ENCODE measurements around the gene CPZ. TPM values are rescaled to one million over a fixed set of nuclear protein-coding genes. Genes with fewer than 3 reads are reported as not detected.

Gene CPZ
- total and polyA plus RNA-seq, 8 donors: 0.09 to 0.86 (median 0.23) TPM

GRCh38 chr4:8657381-8658088, 65.0 kb downstream of the CPZ start:
- no peak for DNase-seq
- 75 to 80% methylated on average over 11 of the region's 11 CpGs for WGBS, 2 donors

GRCh38 chr4:8662776-8663175, 70.2 kb downstream of the CPZ start:
- FAIRE-seq: no peak
- H3K4me1 ChIP-seq: no peaks in the 10 kb centered on the region
- H3K27ac ChIP-seq: no peak overlapping the region
- no peak for TF ChIP-seq CTCF (IDR thresholded peaks at IDR 0.05)
- H3K27me3 ChIP-seq: peaks cover 0 to 4% (median 0%) of the 10 kb centered on the region in 4 donors
- no peak for DNase-seq
- H3K9me3 ChIP-seq: no peaks in the 10 kb centered on the region
- WGBS, 2 donors: 79 to 83% methylated on average over 9 of the region's 9 CpGs
- no peak overlapping the region for H3K4me3 ChIP-seq
- no peaks in the 10 kb centered on the region for H3K36me3 ChIP-seq
- intact Hi-C loops (cut with DNase I): no loop called here
- ATAC-seq: no peak

More at GRCh38 chr4:8657381-8658088, 65.0 kb downstream of the CPZ start:
- Histone ChIP-seq H3K9me3 (no peaks in the 10 kb centered on the region), H3K4me1 (no peaks in the 10 kb centered on the region), H3K27me3 (no peaks in the 10 kb centered on the region), H3K4me3 (no peak overlapping the region), H3K36me3 (no peaks in the 10 kb centered on the region), H3K27ac (no peak overlapping the region)
- FAIRE-seq (no peak), ATAC-seq (no peak)
- intact Hi-C loops (cut with DNase I): no loop called here
- TF ChIP-seq CTCF (IDR thresholded peaks at IDR 0.05): no peak

- intact Hi-C loops (cut with DNase I): no loop called here
- DNase-seq (peak in 1 of 6 donors; percentile 8), ATAC-seq (peak in 1 of 4 donors; percentile 35)
These were observed 71.7 kb downstream of the CPZ start for GRCh38 chr4:8664031-8664805.

GRCh38 chr4:8664976-8665375, 72.4 kb downstream of the CPZ start:
- 34 to 42% methylated on average over 8 of the region's 8 CpGs for WGBS, 2 donors
- Histone ChIP-seq H3K9me3 (no peaks in the 10 kb centered on the region), H3K27ac (no peak overlapping the region), H3K36me3 (no peaks in the 10 kb centered on the region), H3K4me1 (no peaks in the 10 kb centered on the region), H3K27me3 (peaks cover 0 to 8% (median 0%) of the 10 kb centered on the region in 4 donors), H3K4me3 (no peak overlapping the region)
- no peak for ATAC-seq
- intact Hi-C loops (cut with DNase I): no loop called here
- no peak for DNase-seq
- TF ChIP-seq CTCF (IDR thresholded peaks at IDR 0.05): no peak
- FAIRE-seq: no peak

More at GRCh38 chr4:8664031-8664805, 71.7 kb downstream of the CPZ start:
- Histone ChIP-seq H3K4me1 (no peaks in the 10 kb centered on the region), H3K36me3 (no peaks in the 10 kb centered on the region), H3K27me3 (peaks cover 0 to 6% (median 0%) of the 10 kb centered on the region in 4 donors), H3K4me3 (no peak overlapping the region), H3K9me3 (no peaks in the 10 kb centered on the region), H3K27ac (no peak overlapping the region)
- no peak for TF ChIP-seq CTCF (IDR thresholded peaks at IDR 0.05)
- FAIRE-seq: no peak
- 32 to 33% methylated on average over 18 of the region's 18 CpGs for WGBS, 2 donors

Measured in pancreas (tissue), 10 donors.